Loucy (cell line): ENCODE data around the gene RNF181.

Experiments used
- EZH2phosphoT487 ChIP-seq: fragments of 200-600 bp; IDR thresholded peaks from 2 replicates; pipeline ENCODE4 v1.6.1; 2018; ENCODE audit warnings: antibody characterized with exemption, mild to moderate bottlenecking, moderate library complexity, borderline replicate concordance
- TF ChIP-seq, protein P1 (sequence below): fragments of 200-600 bp; sonication (generic); conservative IDR thresholded peaks from 2 replicates; pipeline ENCODE4 v1.5.1; 2014; ENCODE audit warnings: mild to moderate bottlenecking, antibody characterized with exemption, low read length

DNA sequence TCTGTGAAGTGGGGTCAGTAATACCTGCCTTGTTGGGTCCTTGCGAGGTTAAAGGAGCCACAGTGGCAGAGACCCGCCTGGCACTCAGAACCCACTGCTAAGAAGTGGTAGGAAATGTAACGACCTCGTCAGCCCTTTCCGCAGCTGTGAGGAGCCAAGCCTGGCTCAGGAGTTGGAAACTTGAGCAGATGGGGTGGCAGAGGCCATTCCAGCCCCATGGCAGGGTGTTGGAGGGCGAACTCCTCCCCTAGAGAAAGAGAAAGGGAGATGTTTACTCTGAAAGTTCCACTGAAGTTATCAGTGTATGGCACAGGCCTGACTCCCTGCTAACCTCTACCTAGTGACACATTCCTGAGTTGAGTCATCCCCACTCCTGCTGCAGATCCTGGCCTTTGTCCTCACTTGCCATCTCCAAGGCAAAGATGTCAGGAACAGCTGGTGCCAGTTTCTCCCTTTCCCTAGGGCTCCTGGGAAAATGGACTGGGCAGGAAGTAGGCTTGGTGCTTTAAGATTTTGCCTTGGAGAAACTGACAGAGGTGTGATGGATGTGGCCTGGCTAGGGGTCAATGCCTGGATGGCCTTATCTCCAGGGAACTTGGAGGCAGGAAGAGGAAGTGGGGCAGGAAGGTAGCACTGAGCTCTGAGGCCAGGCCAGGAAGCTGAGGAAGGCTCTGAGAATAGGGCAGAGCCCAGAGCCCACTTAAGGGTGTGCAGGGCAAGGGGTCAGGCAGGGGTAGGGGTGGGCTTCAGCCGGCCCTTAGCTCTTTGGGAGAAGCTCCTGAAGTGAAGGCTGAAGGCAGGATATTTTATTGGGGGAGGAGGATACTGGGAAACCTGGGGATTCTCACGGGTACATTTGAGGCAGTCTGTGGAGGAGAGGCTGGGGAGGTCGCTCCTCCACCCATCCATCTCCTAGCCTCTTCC is 10.4 kb upstream of the RNF181 start:
- TF ChIP-seq, protein P1, sequence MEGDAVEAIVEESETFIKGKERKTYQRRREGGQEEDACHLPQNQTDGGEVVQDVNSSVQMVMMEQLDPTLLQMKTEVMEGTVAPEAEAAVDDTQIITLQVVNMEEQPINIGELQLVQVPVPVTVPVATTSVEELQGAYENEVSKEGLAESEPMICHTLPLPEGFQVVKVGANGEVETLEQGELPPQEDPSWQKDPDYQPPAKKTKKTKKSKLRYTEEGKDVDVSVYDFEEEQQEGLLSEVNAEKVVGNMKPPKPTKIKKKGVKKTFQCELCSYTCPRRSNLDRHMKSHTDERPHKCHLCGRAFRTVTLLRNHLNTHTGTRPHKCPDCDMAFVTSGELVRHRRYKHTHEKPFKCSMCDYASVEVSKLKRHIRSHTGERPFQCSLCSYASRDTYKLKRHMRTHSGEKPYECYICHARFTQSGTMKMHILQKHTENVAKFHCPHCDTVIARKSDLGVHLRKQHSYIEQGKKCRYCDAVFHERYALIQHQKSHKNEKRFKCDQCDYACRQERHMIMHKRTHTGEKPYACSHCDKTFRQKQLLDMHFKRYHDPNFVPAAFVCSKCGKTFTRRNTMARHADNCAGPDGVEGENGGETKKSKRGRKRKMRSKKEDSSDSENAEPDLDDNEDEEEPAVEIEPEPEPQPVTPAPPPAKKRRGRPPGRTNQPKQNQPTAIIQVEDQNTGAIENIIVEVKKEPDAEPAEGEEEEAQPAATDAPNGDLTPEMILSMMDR, result no peak
- TF ChIP-seq EZH2phosphoT487, result no peak
